Testis (tissue), 2 donors: Measurements from ENCODE around the gene ECHS1.

Experiments
- CTCF ChIP-seq, 3 experiments: fragments of 450-650 bp in 2 of 3; fragments of 200-600 bp in 1 of 3; sonication (generic) in 1 of 3; IDR thresholded peaks; one replicate each; pipeline ENCODE4 v1.5.1; 2016 to 2019; ENCODE audit warnings: antibody characterized with exemption in 3 of 3, mild to moderate bottlenecking in 2 of 3, moderate library complexity in 1 of 3
- POLR2A ChIP-seq: fragments of 450-650 bp; IDR thresholded peaks from one replicate; pipeline ENCODE4 v1.6.1; 2017; ENCODE audit warnings: antibody characterized with exemption, mild to moderate bottlenecking, moderate library complexity

GRCh38 chr10:133411523-133412380 lies 38.6 kb upstream of the ECHS1 start:
- TF ChIP-seq CTCF (IDR thresholded peaks at IDR 0.05): no peak
- TF ChIP-seq POLR2A: no peak
